Naive thymus-derived CD4-positive, alpha-beta T cell (primary cell): ENCODE results near the gene IBTK. TPM values are rescaled to one million over a fixed set of nuclear protein-coding genes. Genes with fewer than 3 reads are reported as not detected.
A peak's percentile ranks its signal among the peaks of the same experiment; 100 is the strongest.

Experiments used
- ATAC-seq: fragments of 150-1000 bp; cut with Tn5 transposase; 2 replicates; pipeline ENCODE4 v1.10.0; 2021; ENCODE audit warnings: mild to moderate bottlenecking, moderate library complexity
- CTCF ChIA-PET: fragments of 350-600 bp; sonication (Branson Sonifier 250); formaldehyde crosslinking; loops from one replicate; lab custom pipeline; 2021; ENCODE audit warnings: antibody characterized with exemption; lab: Charles Lee
- POLR2A ChIA-PET: fragments of 350-600 bp; sonication (Branson Sonifier 250); formaldehyde crosslinking; loops from one replicate; lab custom pipeline; 2021; ENCODE audit warnings: antibody characterized with exemption, inconsistent platforms; lab: Charles Lee
- DNase-seq, 9 donors: peaks; one replicate each; pipeline versions ENCODE4 v3.0.0 to v3.0.0-alpha.2; 2020 to 2022; ENCODE audit warnings: mixed read lengths in 1 of 9
- H3K27ac ChIP-seq: one replicate; pipeline ENCODE4 v1.7.0; 2013; ENCODE audit warnings: mild to moderate bottlenecking, low read depth, low read length, moderate library complexity
- H3K27me3 ChIP-seq, 2 donors: one replicate each; pipeline ENCODE4 v1.7.0; 2013; ENCODE audit warnings: low read length in 2 of 2, mild to moderate bottlenecking in 2 of 2, moderate library complexity in 2 of 2; ENCODE audit not compliant: control insufficient read depth in 2 of 2, insufficient read depth in 2 of 2
- H3K36me3 ChIP-seq, 3 experiments: 1 replicate in 2 of 3; 2 replicates in 1 of 3; pipeline ENCODE4 v1.7.0; 2013; ENCODE audit warnings: low read length in 3 of 3, mild to moderate bottlenecking in 3 of 3, moderate library complexity in 1 of 3; ENCODE audit not compliant: insufficient read depth in 3 of 3, control insufficient read depth in 2 of 3
- H3K4me1 ChIP-seq, 2 donors: one replicate each; pipeline ENCODE4 v1.7.0; 2013; ENCODE audit warnings: low read length in 2 of 2, mild to moderate bottlenecking in 2 of 2, moderate library complexity in 1 of 2; ENCODE audit not compliant: control insufficient read depth in 2 of 2, insufficient read depth in 2 of 2
- H3K4me3 ChIP-seq: 2 replicates; pipeline ENCODE4 v1.7.0; 2013; ENCODE audit warnings: mild to moderate bottlenecking, low read length
- H3K9me3 ChIP-seq, 3 experiments: 1 replicate in 2 of 3; 2 replicates in 1 of 3; pipeline ENCODE4 v1.7.0; 2013; ENCODE audit warnings: low read length in 3 of 3; ENCODE audit not compliant: control insufficient read depth in 2 of 3
- H3K27ac Mint-ChIP-seq, 9 donors: one replicate each; pipeline ENCODE4 v1.8.0; 2020 to 2022; ENCODE audit warnings: mixed read lengths in 9 of 9, mild to moderate bottlenecking in 8 of 9, moderate library complexity in 5 of 9, inconsistent platforms in 2 of 9
- H3K27me3 Mint-ChIP-seq, 5 donors: one replicate each; pipeline ENCODE4 v1.8.0; 2021 to 2022; ENCODE audit warnings: mixed read lengths in 5 of 5, mild to moderate bottlenecking in 1 of 5
- H3K36me3 Mint-ChIP-seq, 5 donors: one replicate each; pipeline ENCODE4 v1.8.0; 2020 to 2022; ENCODE audit warnings: mixed read lengths in 5 of 5, mild to moderate bottlenecking in 3 of 5, inconsistent platforms in 1 of 5
- H3K4me1 Mint-ChIP-seq, 7 donors: one replicate each; pipeline ENCODE4 v1.8.0; 2020 to 2022; ENCODE audit warnings: mixed read lengths in 7 of 7, mild to moderate bottlenecking in 3 of 7, inconsistent platforms in 1 of 7
- H3K4me3 Mint-ChIP-seq, 10 donors: one replicate each; pipeline ENCODE4 v1.8.0; 2020 to 2022; ENCODE audit warnings: mild to moderate bottlenecking in 10 of 10, mixed read lengths in 10 of 10, moderate library complexity in 6 of 10, inconsistent platforms in 2 of 10
- H3K9me3 Mint-ChIP-seq, 11 donors: one replicate each; pipeline ENCODE4 v1.8.0; 2020 to 2022; ENCODE audit warnings: mixed read lengths in 11 of 11, mild to moderate bottlenecking in 4 of 11, inconsistent platforms in 1 of 11, moderate library complexity in 1 of 11
- intact Hi-C, 2 donors: fragments of 100-400 bp; cut with micrococcal nuclease; formaldehyde crosslinking; loops; one replicate each; pipeline ENCODE4 v1.15.1; 2023
- polyA plus RNA-seq, 2 donors: library from polyadenylated mRNA; unstranded; fragments of 300-500 nt; fragmentation: Illumina TruSeq; gene quantifications; one replicate each; pipeline ENCODE4 v1.2.3, GENCODE V29; 2021
- total RNA-seq, 6 experiments: library from RNA in 5 of 6; stranded (reverse) in 5 of 6; gene quantifications; 1 replicate in 5 of 6; 2 replicates in 1 of 6; pipeline ENCODE4 v1.2.3 and lab custom pipeline; 2021 to 2026

The IBTK gene
- total and polyA plus RNA-seq, 7 experiments from 2014 or later = 15.6 to 35.8 (median 19.6) TPM

DNA sequence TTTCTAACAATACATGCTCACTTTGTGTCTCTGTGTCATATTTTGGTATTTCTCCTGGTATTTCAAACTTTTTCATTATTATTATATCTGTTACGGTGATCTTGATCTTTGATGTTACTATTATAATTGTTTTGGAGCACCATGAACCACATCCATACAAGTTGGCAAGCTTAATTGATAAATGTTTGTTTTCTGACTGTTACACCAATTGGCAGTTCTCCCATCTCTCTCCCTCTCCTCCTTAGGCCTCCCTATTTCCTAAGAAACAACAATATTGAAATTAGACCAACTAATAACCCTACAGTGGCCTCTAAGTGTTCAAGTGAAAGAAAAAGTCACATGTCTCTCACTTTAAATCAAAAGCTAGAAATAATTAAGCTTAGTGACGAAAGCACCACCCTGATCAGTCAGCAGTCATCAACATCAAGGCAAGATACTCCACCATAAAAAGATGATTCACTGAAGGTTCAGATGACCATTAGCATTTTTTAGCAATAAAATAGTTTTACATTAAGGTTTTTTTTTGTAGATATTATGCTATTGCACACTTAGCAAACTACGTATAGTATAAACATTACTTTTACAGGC lies 61.5 kb downstream of the IBTK start:
- peaks cover 16 to 55% (median 42%) of the 10 kb centered on the region in 5 donors for H3K36me3 Mint-ChIP-seq
- Histone ChIP-seq H3K4me3 (no peak overlapping the region), H3K36me3 (peaks cover 0 to 43% (median 5%) of the 10 kb centered on the region in 3 experiments), H3K27me3 (no peaks in the 10 kb centered on the region), H3K4me1 (no peaks in the 10 kb centered on the region), H3K9me3 (no peaks in the 10 kb centered on the region), H3K27ac (no peak overlapping the region)
- ATAC-seq (no peak), DNase-seq (no peak)
- H3K27ac Mint-ChIP-seq = no peak overlapping the region
- ChIA-PET POLR2A (no interaction called here), CTCF (no interaction called here)
- intact Hi-C loops = no loop called here
- peaks cover 0 to 4% (median 0%) of the 10 kb centered on the region in 7 donors for H3K4me1 Mint-ChIP-seq
- no peaks in the 10 kb centered on the region for H3K9me3 Mint-ChIP-seq
- no peak overlapping the region for H3K4me3 Mint-ChIP-seq
- H3K27me3 Mint-ChIP-seq = no peaks in the 10 kb centered on the region

DNA sequence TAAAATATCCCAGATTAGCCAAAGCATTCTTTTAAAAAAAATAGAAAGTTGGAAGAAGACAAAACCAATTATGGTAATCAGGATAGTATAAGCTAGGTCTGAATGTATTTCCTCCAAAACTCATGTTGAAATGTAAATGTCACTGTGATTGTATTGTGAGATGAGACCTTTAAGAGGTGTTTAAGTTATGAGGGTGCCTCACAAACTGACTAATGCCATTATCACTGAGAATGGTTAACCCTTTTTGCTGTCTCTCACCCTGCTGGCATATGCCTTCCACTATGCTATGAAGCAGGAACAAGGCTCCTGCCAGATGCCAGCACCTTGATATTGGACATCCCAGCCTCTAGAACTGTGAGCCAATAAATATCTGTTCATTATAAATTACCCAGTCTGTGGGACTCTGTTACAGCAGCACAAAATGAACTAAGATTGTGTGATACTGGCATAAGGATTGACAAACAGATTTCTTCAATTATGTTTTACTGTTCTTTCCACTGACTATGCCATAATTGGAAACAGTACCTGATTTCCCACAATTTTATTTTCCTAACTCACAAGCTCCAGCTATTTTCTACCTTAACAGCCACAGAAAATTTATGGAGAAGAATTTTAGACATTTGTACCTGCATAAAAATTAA lies 63.8 kb downstream of the IBTK start:
- peaks cover 0 to 34% (median under 1%) of the 10 kb centered on the region in 3 experiments for H3K36me3 ChIP-seq
- no peaks in the 10 kb centered on the region for H3K9me3 ChIP-seq
- DNase-seq = no peak
- H3K27me3 ChIP-seq = no peaks in the 10 kb centered on the region
- Mint-ChIP-seq H3K4me3 (no peak overlapping the region), H3K4me1 (peaks cover 0 to 4% (median 0%) of the 10 kb centered on the region in 7 donors), H3K27me3 (no peaks in the 10 kb centered on the region), H3K36me3 (peaks cover 11 to 42% (median 30%) of the 10 kb centered on the region in 5 donors), H3K27ac (peak overlapping the region in 2 of 9 donors; percentile 38 to 45), H3K9me3 (no peaks in the 10 kb centered on the region)
- POLR2A ChIA-PET = no interaction called here
- no peak overlapping the region for H3K27ac ChIP-seq
- intact Hi-C loops = no loop called here
- no peak for ATAC-seq
- no peaks in the 10 kb centered on the region for H3K4me1 ChIP-seq
- H3K4me3 ChIP-seq = no peak overlapping the region
- CTCF ChIA-PET = no interaction called here

DNA sequence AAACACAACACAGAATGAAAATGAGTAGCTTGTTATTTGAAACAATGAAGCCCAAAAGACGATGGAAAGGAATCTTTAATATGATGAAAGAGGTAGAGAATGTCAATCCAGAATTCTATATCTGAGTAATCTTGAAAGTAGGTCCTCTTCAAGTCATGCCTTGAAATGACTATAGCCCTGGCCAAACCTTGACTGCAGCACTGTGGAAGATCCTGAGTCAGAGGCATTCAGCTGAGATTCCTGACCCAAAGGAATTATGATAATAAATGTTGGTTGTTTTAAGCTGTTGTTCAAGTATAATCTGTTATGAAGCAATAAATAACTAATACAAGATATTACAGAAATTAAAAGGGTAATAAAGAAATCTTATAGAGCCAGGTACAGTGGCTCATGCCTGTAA lies 64.8 kb downstream of the IBTK start:
- intact Hi-C loops = no loop called here
- H3K27ac ChIP-seq = no peak overlapping the region
- H3K36me3 ChIP-seq = peaks cover 0 to 30% (median 3%) of the 10 kb centered on the region in 3 experiments
- H3K36me3 Mint-ChIP-seq = peaks cover 7 to 37% (median 27%) of the 10 kb centered on the region in 5 donors
- H3K4me1 ChIP-seq = no peaks in the 10 kb centered on the region
- H3K9me3 ChIP-seq = no peaks in the 10 kb centered on the region
- DNase-seq = no peak
- CTCF ChIA-PET = interaction anchor here (1.4 kb wide), 1 partner anchor 13 kb away, joined by 4 read pairs; no protein-coding TSS in a partner anchor
- no peak overlapping the region for H3K4me3 Mint-ChIP-seq
- POLR2A ChIA-PET = no interaction called here
- H3K27me3 ChIP-seq = no peaks in the 10 kb centered on the region
- H3K27ac Mint-ChIP-seq = peak overlapping the region in 1 of 9 donors; percentile 24
- no peak overlapping the region for H3K4me3 ChIP-seq
- peaks cover 0 to 4% (median 0%) of the 10 kb centered on the region in 7 donors for H3K4me1 Mint-ChIP-seq
- no peaks in the 10 kb centered on the region for H3K27me3 Mint-ChIP-seq
- no peaks in the 10 kb centered on the region for H3K9me3 Mint-ChIP-seq
- ATAC-seq = no peak

DNA sequence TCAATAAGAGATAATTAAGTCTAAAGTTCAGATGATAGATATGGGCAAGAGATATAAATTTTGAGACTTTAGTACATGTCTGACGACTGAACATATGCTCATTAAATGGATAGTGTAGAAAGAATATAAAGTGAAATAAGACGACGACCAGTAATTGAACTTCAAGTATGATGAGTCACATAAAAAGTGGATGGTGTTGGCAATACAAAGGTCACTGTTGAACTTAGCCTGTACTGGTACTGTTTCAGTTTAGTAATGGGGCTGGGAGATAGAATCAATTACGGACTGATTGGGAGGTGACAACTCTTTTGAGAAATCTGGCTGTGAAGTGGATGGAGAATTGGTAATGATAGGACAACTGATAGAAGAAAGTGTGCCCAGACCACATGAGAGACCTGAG lies 68.1 kb downstream of the IBTK start:
- no peaks in the 10 kb centered on the region for H3K9me3 Mint-ChIP-seq
- Histone ChIP-seq H3K27ac (no peak overlapping the region), H3K4me1 (no peaks in the 10 kb centered on the region), H3K4me3 (no peak overlapping the region), H3K36me3 (peaks cover 0 to 17% (median 3%) of the 10 kb centered on the region in 3 experiments), H3K27me3 (no peaks in the 10 kb centered on the region), H3K9me3 (no peaks in the 10 kb centered on the region)
- ATAC-seq (no peak), DNase-seq (no peak)
- peaks cover 4 to 31% (median 27%) of the 10 kb centered on the region in 5 donors for H3K36me3 Mint-ChIP-seq
- no peak overlapping the region for H3K4me3 Mint-ChIP-seq
- intact Hi-C loops = no loop called here
- ChIA-PET CTCF (no interaction called here), POLR2A (no interaction called here)
- peaks cover 0 to 1% (median 0%) of the 10 kb centered on the region in 7 donors for H3K4me1 Mint-ChIP-seq
- no peaks in the 10 kb centered on the region for H3K27me3 Mint-ChIP-seq
- peak overlapping the region in 3 of 9 donors; percentile 3 to 20 (median 3) for H3K27ac Mint-ChIP-seq

DNA sequence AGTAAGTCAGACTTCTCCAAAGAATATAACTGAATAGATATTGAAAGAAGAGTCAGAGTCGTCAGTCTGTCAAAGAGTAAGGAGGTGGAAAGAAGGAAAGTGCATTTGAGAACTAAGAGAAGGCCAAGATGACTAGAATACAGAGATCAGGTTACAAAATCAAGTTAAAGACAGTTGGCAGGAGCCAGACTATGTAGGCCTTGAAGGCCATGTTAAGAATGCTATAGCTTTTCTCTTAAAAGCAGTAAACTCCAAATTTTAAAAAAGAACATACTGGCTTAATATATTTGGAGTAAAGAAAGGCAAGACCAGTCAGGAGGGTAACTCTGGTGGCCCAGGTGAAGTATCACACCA lies 68.8 kb downstream of the IBTK start:
- no peaks in the 10 kb centered on the region for H3K27me3 ChIP-seq
- Mint-ChIP-seq H3K27me3 (no peaks in the 10 kb centered on the region), H3K4me3 (no peak overlapping the region), H3K4me1 (peaks cover 0 to 1% (median 0%) of the 10 kb centered on the region in 7 donors), H3K9me3 (no peaks in the 10 kb centered on the region), H3K27ac (peak overlapping the region in 1 of 9 donors; percentile 3), H3K36me3 (peaks cover 4 to 37% (median 27%) of the 10 kb centered on the region in 5 donors)
- no peaks in the 10 kb centered on the region for H3K9me3 ChIP-seq
- ChIA-PET POLR2A (no interaction called here), CTCF (no interaction called here)
- intact Hi-C loops = no loop called here
- ATAC-seq (no peak), DNase-seq (no peak)
- peaks cover 0 to 19% (median 3%) of the 10 kb centered on the region in 3 experiments for H3K36me3 ChIP-seq
- no peak overlapping the region for H3K4me3 ChIP-seq
- H3K27ac ChIP-seq = no peak overlapping the region
- no peaks in the 10 kb centered on the region for H3K4me1 ChIP-seq

DNA sequence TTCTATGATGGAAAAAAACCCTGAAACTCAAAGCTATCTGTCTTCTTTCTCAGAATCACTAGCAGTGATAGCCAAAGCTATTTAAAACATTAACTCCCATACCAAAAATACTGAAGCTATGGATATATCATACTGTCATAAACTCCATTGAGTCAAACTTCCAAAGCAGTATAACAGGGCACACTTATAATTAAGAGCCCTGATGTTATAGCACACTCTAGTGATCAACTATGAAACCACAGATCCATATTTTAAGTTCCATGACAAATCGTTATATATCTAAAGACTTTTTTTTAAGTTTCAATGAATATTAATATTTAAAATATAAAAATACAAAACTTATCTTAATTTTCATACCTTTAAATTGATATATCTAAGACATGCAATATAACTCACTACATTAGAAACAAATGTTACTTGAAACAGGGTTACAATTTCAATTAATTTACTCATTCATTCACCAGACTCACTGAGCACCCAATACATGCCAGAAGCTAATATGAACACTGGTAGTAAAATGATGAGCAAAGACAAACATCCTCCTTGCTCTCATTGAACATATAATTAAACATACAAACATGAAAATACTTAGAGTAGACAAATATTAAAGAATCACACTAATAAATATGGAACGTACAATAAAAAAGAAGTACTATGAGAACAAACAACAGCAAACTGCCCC lies 69.3 kb downstream of the IBTK start:
- intact Hi-C loops = no loop called here
- POLR2A ChIA-PET = no interaction called here
- DNase-seq = no peak

More for the DNA sequence above, 69.3 kb downstream of the IBTK start:
- H3K36me3 Mint-ChIP-seq = peaks cover 4 to 40% (median 27%) of the 10 kb centered on the region in 5 donors
- Histone ChIP-seq H3K36me3 (peaks cover 0 to 21% (median 3%) of the 10 kb centered on the region in 3 experiments), H3K27ac (no peak overlapping the region), H3K4me3 (no peak overlapping the region), H3K9me3 (no peaks in the 10 kb centered on the region), H3K27me3 (no peaks in the 10 kb centered on the region), H3K4me1 (no peaks in the 10 kb centered on the region)
- no peak for ATAC-seq
- H3K9me3 Mint-ChIP-seq = no peaks in the 10 kb centered on the region
- H3K27ac Mint-ChIP-seq = no peak overlapping the region
- CTCF ChIA-PET = no interaction called here
- no peaks in the 10 kb centered on the region for H3K27me3 Mint-ChIP-seq
- H3K4me1 Mint-ChIP-seq = peaks cover 0 to 1% (median 0%) of the 10 kb centered on the region in 7 donors
- H3K4me3 Mint-ChIP-seq = no peak overlapping the region
